HG02938 (cell line): ENCODE results near the gene FAM81B.

Source experiments
- ATAC-seq: cut with Tn5 transposase; IDR thresholded peaks from one replicate; pipeline ENCODE4 v1.9.1; 2021; ENCODE audit warnings: mild to moderate bottlenecking, moderate library complexity; ENCODE audit not compliant: unreplicated experiment

The FAM81B gene

GRCh38 chr5:95398989-95399388 lies 7.8 kb downstream of the FAM81B start:
- ATAC-seq: no peak

- no peak for ATAC-seq
Observed at GRCh38 chr5:95401626-95402025, 10.5 kb downstream of the FAM81B start.

- ATAC-seq: no peak
Observed at GRCh38 chr5:95403996-95404395, 12.8 kb downstream of the FAM81B start.

- ATAC-seq: no peak
Observed at GRCh38 chr5:95406426-95407090, 15.4 kb downstream of the FAM81B start.

DNA sequence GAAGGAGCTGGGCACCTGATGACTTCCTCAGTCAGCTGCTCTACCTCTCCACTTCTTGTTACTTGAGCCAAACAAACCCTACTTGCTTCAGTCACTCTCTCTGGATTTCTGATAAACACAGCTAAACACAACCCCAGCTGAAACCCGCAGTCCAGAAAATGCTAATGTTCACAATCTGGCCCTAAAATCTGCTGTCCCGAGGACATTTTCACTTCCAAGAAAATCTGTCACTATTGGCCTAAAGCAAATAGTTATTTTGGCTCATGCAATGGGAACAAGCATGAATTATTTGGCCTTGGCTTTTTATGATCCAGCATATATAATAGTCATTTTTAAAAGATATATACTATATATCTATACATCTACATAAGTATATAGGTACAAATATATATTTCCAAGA lies 19.1 kb downstream of the FAM81B start:
- ATAC-seq: no peak

DNA sequence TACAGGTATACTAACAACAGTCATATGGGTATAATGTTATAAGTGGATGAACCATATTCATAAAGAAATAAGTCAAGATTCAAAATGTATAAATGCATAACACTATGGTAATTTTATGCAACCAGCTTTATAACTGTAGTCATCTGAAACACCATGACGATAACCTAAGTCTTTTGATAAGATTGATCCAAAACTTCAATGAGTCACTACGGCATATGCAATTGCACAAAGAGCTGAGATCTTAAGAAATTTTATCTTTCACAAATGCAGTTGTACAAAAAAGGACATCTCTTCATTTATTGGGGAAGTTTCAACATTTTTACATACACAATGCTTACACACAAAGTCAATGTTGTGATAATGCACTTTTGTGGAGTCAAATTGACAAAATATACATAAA lies 20.3 kb downstream of the FAM81B start:
- no peak for ATAC-seq

DNA sequence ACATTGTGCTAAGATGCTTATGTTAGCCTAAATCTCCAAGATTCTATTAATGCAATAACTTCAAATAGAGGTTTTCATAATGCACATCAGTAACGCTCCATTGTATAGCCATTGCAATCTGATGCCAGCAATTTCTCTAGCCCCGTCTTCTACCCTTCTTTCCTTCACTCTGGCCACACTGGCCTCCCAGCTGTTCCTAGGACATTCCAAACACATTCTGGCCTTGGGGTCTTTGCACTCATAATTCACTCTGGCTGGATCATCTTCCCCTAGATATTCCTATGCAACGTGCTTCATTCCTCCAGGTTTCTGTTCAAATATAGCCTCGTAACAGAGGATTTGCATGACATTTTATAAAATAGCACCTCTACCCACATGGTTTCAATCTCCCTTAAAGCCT lies 23.3 kb downstream of the FAM81B start:
- no peak for ATAC-seq

- no peak for ATAC-seq
Observed at GRCh38 chr5:95417971-95418370, 26.8 kb downstream of the FAM81B start.

DNA sequence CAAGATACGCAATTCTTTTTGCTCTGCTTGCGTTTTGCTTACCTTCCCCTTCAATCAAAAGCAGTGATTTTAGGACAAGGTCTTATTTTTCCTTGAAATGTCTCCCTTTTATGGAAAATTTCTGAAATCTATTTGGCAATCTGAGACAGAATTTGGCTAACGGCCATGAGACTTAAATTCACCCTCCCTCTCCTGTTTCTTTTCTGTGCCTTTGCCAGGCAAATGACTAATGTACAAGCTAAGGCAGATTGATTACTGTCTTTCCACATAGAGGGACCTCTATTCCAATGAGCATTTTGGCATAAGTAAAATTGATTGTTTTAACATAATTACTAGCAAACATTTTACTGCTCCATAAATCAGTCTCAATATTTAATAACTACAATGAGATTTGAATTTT lies 31.7 kb downstream of the FAM81B start:
- no peak for ATAC-seq

- no peak for ATAC-seq
Observed at GRCh38 chr5:95424016-95424415, 32.9 kb downstream of the FAM81B start.

GRCh38 chr5:95424526-95424925 lies 33.4 kb downstream of the FAM81B start:
- no peak for ATAC-seq

GRCh38 chr5:95426227-95426626 lies 35.1 kb downstream of the FAM81B start:
- no peak for ATAC-seq

DNA sequence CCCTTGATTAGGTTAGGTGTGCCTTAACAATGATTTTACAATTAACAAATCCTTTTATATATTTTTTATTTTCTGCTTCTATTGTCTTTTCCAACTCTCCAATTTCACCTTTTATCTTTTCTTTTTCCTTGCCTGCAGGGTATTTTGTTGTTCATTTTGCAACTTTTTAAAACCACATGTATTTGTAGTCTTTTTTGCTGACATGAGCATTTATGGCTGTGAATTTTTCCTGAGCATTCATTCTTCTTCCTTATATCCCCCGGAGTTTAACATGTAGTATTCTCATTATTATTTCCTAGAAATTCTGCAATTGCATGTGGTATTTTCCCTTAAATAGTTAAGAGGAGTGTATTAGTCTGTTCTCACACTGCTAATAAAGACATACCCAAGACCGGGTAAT lies 41.6 kb downstream of the FAM81B start:
- no peak for ATAC-seq

GRCh38 chr5:95439801-95440493 lies 48.8 kb downstream of the FAM81B start:
- ATAC-seq: no peak

GRCh38 chr5:95440825-95441224 lies 49.7 kb downstream of the FAM81B start:
- ATAC-seq: no peak

- ATAC-seq: no peak
Observed at GRCh38 chr5:95441636-95442035, 50.5 kb downstream of the FAM81B start.

- no peak for ATAC-seq
Observed at GRCh38 chr5:95445442-95445841, 54.3 kb downstream of the FAM81B start.

GRCh38 chr5:95445995-95446394 lies 54.8 kb downstream of the FAM81B start:
- ATAC-seq: no peak

GRCh38 chr5:95446560-95447221 lies 55.5 kb downstream of the FAM81B start:
- no peak for ATAC-seq

GRCh38 chr5:95447961-95448360 lies 56.8 kb downstream of the FAM81B start:
- ATAC-seq: no peak

DNA sequence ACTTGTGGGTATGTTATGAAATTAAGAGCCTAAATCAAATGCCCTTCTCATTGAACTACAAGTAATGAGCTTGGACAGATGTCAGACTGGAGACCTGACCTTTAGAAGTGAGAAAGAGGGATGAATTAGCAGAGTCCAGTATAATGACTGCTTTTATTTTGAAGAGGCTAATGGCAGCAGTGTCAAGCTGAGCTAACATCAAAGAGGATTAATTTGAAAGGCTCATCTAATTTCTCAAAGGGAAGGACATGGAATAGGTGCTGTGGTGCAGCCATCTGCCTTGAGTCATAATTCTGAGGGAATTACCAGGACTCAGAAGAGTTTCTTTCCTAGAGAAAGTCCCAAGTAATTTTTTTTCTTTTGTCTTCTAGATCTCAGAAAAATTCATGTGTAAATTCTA lies 57.6 kb downstream of the FAM81B start:
- ATAC-seq: no peak

- ATAC-seq: no peak
Observed at GRCh38 chr5:95449460-95449859, 58.3 kb downstream of the FAM81B start.
